ENCODE results near the gene ANTXRL. TPM values are rescaled to one million over a fixed set of nuclear protein-coding genes. Genes with fewer than 3 reads are reported as not detected.

The ANTXRL gene
- total RNA-seq, 4 donors from 2014 or later, result not detected

Other genes starting within 250 kb of the ANTXRL start
- 1 to 10 TPM in 1 of 4 donors, not detected in 3; 8.4 TPM for gene MSMB, start 240.7 kb upstream of the ANTXRL start, total RNA-seq
- gene ANXA8L1, start 88.8 kb downstream of the ANTXRL start, total RNA-seq, result 100 to 1,000 TPM; 247 to 351 (median 300) TPM
- not detected for gene NPY4R, start 179.0 kb downstream of the ANTXRL start, total RNA-seq

All from esophagus squamous epithelium (tissue), 4 donors.